ENCODE data around the gene ADTRP.
"Not testable (repeated sequence)": the region's sequence is repeated elsewhere in the genome, so short reads cannot be mapped to it uniquely, and the experiment has no call there.

ADTRP gene

DNA sequence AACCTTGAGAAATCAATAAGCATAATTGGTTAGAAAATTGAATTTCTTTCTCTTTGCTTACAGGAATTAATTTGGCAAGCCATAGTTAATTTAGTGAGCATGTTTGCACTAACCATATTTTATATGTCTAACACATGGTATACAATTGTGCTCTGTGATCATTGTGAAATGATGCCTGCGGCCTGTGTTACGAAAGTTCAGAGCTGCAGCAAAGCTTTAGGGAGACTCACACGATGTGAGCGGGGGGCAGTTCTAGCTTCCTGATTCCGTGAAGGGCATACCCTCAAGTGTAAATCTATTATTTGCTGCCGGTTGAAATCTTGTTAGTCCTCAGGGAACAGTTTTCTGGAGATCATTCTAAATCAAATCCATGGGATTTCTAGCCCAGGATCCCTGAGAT, 25.5 kb upstream of the ADTRP start:
- DNase-seq (ENCODE audit: low read depth): no peak
- TF ChIP-seq, protein P1, sequence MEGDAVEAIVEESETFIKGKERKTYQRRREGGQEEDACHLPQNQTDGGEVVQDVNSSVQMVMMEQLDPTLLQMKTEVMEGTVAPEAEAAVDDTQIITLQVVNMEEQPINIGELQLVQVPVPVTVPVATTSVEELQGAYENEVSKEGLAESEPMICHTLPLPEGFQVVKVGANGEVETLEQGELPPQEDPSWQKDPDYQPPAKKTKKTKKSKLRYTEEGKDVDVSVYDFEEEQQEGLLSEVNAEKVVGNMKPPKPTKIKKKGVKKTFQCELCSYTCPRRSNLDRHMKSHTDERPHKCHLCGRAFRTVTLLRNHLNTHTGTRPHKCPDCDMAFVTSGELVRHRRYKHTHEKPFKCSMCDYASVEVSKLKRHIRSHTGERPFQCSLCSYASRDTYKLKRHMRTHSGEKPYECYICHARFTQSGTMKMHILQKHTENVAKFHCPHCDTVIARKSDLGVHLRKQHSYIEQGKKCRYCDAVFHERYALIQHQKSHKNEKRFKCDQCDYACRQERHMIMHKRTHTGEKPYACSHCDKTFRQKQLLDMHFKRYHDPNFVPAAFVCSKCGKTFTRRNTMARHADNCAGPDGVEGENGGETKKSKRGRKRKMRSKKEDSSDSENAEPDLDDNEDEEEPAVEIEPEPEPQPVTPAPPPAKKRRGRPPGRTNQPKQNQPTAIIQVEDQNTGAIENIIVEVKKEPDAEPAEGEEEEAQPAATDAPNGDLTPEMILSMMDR (conservative IDR thresholded peaks at IDR 0.05; ENCODE audit: low read depth, low read length): no peak
- no peak overlapping the region for H3K4me3 ChIP-seq (ENCODE audit: low read length)

DNA sequence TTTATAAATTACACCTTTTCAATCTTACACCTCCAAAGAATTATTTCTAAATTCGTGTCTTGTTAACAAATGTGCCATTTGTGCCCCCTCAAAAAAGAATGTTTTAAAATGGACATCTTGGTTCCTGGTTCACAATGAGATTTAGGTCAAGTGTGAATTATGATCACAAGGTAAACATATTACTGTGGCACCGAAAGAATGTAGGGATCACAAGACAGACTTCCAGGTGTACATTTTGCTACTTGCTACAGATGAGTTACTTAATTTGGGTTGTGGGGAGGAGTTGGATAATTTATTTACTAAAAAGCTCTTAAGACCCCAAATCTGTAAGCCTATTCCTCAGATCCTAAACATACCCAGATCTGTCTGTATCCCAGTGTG, 25.0 kb upstream of the ADTRP start:
- no peak overlapping the region for H3K4me3 ChIP-seq (ENCODE audit: low read length)
- TF ChIP-seq, protein P1 (conservative IDR thresholded peaks at IDR 0.05; ENCODE audit: low read depth, low read length): no peak
- DNase-seq (ENCODE audit: low read depth): no peak

DNA sequence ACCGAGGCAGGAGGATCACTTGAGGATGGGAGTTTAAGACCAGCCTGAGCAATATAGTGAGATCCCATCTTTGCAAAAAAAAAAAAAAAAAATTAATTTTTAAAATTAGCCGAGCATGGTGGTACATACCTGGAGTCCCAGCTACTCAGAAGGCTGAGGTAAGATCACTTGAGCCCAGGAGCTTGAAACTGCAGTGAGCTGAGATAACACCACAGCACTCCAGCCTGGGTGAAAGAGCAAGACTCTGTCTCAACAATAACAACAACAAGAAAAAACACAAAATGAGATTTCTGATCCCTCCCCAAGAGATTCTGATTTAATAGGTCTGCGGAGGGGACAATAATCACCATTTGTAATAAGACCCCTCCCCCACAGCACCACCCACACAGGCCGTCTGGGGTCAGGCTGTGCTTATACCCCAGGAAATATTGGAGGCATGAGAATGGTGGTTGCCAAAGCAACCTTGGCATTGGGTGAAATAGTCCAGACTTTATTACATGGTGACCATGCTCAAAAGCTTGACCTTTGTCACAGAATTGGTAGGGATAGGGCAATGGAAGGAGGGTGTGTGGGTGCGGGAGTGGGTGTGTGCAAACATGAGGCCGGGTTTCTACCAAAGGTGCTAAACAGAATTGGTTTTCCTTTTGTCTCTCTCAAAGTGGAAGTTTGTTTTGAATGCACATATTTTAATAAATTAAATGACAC, 24.4 kb upstream of the ADTRP start:
- DNase-seq (ENCODE audit: low read depth): no peak
- TF ChIP-seq, protein P1 (conservative IDR thresholded peaks at IDR 0.05; ENCODE audit: low read depth, low read length): no peak
- no peak overlapping the region for H3K4me3 ChIP-seq (ENCODE audit: low read length)

DNA sequence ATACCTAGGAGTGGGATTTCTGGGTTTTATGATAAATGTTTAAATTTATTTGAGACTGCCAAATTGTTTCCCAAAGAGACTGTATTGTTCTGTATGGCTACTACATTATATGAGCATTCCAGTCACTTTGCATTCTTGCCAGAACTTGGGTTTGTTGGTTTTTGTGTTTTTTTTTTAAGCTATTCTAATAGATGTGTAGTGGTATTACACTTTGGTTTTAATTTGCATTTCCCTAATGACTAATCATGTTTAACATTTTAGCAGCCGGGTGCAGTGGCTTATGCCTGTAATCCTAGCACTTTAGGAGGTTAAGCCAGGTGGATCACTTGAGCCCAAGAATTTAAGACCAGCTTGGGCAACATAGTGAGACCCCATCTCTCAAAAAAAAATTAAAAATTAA, 21.9 kb upstream of the ADTRP start:
- not testable (repeated sequence) for DNase-seq (ENCODE audit: low read depth); H3K4me3 ChIP-seq (ENCODE audit: low read length)

DNA sequence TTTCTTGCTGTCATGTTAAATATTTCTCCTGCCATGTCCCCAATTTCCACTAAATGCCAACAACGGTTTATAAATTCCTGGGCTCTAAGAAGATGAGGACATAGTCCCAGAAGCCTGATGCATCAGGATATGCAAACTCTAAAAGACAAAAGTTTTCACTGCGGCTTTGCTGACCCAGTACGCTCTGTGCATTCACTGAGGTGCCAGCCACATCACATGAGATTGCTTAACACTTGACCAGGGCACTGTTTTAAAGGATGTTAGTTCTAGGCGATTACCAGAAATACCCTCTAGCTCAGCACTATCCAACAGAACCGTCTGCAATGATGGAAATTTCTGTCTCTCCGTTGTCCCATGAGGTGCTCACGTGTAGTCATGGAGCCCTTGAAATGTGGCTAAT, 19.9 kb upstream of the ADTRP start:
- H3K4me3 ChIP-seq (ENCODE audit: low read length): no peak overlapping the region
- DNase-seq (ENCODE audit: low read depth): no peak
- TF ChIP-seq, protein P1 (conservative IDR thresholded peaks at IDR 0.05; ENCODE audit: low read depth, low read length): no peak

DNA sequence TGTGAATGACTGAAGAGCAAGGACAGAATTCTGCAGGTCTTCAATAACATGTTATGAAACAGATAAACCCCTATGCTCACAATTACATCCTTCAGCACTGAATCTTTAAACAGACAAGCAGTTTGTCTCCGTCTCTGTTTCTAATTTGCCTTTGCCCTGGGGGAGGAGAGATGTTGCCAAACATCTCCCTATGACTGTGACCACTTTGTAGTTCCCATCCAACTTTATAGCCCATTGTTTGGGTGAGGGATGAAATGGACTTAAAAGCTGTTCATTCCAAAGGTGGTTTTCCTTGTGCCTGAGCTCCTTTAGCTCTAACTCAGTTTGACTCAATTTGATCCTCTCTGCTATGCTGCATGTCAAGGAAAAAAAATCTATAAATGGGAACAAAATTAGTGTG, 19.5 kb upstream of the ADTRP start:
- TF ChIP-seq, protein P1 (conservative IDR thresholded peaks at IDR 0.05; ENCODE audit: low read depth, low read length): no peak
- DNase-seq (ENCODE audit: low read depth): no peak

DNA sequence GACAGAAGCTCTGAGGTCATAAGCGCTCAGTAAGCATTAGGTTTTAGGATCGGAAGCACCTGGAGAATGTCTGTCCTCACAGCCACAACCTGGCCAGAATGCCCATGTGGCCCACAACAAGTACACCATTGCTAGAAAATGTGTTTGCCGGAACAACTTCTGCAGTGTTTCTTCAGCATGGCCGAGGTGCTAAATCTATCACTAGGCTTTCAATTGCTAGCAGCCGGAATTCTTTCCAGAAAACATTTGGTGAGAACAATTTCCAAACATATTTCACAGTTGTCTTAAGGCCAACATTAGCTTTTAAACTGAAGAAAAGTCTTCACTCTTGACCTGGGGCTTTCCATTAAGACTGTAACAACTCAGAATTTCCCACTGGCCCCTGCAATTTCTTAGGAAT, 18.2 kb upstream of the ADTRP start:
- no peak for DNase-seq (ENCODE audit: low read depth)
- TF ChIP-seq, protein P1 (conservative IDR thresholded peaks at IDR 0.05; ENCODE audit: low read depth, low read length): no peak

More for the DNA sequence above, 19.5 kb upstream of the ADTRP start:
- H3K4me3 ChIP-seq (ENCODE audit: low read length): no peak overlapping the region

More for the DNA sequence above, 18.2 kb upstream of the ADTRP start:
- H3K4me3 ChIP-seq (ENCODE audit: low read length): no peak overlapping the region

Measured in retinal pigment epithelial cell (primary cell).